Midbrain (tissue), 1 donor: ENCODE measurements around the gene RIC1.
"Not testable (repeated sequence)": the region's sequence is repeated elsewhere in the genome, so short reads cannot be mapped to it uniquely, and the experiment has no call there.

Experiments
- DNase-seq: peaks from one replicate; lab custom pipeline; 2025; lab: John Stamatoyannopoulos, UW

Gene RIC1

DNA sequence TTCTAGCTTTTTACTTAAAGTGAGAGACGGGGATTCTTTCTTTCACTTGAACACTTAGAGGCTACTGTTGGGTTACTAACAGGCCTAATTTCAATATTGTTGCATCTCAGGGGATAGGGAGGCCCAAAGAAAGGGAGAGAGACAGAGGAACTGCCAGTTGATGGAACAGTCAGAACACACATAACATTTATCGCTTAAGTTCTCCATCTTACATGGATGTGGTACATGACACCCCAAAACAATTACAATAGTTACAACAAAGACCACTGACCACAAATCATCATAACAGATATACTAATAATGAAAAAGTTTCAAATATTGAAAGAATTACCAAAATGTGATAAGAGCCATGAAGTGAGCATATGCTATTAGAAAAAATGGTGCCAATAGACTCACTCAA, 4.3 kb upstream of the RIC1 start:
- no peak for DNase-seq

DNA sequence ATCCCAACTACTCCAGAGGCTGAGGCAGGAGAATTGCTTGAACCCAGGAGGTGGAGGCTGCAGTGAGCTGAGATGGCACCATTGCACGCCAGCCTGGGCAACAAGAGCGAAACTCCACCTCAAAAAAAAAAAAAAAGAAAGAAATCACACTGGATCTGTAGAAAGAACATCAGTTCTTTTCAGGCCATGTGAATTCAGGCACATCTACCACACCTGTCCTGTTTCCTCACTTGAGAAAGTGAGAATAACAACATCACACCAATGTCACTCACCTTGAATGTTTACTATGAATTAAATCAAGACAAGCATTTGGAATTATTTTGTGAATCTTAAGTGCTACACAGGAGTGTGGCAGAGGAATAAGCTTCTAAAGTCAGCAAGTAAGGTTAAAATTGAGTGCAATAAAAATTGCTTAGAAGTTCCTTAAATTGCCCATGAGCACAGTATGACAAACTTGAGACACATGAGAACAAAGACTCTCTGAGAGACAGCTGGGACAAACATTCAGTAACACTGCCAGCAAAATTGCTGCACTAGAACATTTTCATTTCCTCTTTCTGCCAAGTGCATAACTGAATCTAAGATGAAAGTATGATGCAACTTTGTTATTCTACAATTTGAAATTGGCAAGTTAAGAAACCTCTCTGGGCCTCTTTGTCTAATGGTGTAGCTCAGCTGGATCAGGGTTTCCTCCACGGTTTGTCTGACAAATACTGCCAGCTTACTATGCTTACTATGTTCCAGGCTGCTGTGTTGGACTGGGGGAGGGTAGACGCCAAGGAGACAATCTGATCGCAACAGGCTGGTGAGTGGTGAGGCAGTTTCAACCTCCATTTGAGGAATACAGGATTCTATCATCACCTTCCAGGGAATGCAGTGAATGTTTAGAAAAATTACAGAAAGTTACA, 1.9 kb upstream of the RIC1 start:
- DNase-seq: peak; percentile 75

DNA sequence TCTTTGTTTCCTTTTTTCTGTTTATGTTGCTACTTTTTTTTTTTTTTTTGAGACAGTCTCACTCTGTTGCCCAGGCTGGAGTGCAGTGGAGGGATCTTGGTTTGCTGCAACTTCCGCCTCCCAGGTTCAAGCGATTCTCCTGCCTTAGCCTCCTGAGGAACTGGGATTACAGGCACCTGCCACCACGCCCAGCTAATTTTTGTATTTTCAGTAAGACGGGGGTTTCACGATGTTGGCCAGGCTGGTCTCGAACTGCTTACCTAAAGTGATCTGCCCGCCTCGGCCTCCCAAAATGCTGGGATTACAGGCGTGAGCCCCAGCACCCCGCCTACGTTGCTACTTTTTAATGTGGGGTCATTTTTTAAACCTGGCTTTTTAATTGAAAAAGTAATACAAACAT, 1.2 kb upstream of the RIC1 start:
- not testable (repeated sequence) for DNase-seq

DNA sequence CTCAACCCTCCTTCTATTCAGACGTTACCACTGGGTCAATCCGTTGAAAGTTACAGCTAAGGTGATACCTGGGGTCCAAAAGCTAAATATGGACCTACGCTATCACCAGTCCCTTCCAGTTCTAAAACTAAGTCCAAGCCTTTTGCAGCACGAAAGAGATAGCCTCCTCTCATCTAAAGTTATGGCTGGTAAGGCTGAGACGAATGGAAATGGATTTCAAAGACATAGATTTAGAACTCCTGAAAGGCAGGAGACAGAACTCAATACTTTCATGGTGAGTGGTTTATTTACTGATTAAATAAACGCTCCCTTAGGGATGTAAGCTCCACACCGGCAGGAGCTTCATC, 751 bp upstream of the RIC1 start:
- no peak for DNase-seq

DNA sequence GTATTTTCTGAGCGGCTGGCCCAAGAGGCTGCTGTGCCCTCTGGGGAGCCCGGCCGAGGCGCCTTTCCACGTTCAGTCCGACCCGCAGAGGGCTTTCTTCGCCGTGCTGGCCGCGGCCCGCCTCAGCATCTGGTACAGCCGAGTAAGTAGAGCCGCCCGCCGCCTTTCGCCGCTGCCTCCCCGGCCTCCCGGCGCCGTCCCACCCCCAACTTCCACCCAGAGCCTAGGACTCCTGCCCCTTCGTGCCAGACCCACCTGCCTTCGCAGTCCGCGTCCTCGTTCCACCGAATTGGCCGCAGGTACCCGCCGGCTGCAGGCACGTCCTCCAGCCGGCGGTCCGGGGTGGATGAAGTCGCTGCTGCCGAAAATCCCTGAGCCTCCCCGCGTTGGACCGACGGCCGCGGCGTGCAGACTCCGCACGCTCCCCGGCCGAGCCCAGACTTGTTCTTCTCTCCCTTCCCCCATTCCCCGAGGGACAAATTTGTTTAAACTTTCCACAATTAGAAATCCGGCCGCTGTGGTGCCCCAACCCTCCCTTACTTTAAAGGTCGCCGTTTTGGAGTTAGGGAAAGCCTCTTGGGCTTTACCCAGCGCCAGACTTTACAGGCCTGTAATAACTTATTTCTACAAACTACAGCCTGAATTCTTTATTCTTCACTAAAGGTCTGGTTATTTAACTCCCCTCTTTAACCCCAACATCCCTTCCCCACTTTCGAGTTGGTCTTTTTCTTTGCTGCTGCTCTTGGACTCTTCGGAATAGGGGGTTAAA, 589 bp downstream of the RIC1 start:
- peak; percentile 39 for DNase-seq

DNA sequence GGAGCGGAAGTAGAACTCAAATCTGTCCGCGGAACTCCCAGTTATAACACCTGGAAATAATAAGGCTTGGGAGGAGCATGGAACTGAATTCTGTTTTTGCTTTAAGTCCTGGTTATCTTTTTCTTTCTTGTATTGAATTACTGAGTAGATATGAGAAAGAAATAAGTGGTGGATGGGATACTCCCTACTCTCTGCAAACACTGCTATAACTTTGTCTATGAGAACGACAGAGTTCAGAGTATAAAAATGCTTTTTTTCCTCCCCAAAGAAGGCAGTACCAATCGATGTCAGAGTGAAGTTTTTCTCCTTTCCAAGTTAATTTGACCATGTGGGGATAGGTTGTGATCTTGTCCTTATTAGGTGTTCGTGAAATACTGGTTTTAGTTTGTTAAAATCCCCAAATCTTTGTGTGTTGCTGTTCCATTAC, 1.2 kb downstream of the RIC1 start:
- DNase-seq: no peak

DNA sequence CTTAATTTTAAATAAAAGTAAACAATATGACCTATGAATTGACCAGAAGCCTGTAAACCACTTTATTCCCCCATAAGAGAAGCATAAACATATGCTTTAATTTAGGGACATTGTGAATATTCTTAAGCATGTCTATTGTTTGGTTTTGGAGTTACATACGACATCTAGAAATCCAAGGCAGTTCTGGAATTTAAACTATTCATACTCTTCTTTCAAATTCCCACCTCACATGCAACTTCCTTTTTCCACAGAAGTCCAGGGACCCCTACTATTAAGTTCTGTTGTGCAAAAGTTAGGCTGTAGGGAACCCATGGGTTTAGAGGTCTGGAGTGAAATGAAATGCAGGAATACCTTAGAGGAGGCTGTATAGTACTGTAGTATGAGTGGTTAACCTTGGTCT, 2.1 kb downstream of the RIC1 start:
- DNase-seq: no peak

DNA sequence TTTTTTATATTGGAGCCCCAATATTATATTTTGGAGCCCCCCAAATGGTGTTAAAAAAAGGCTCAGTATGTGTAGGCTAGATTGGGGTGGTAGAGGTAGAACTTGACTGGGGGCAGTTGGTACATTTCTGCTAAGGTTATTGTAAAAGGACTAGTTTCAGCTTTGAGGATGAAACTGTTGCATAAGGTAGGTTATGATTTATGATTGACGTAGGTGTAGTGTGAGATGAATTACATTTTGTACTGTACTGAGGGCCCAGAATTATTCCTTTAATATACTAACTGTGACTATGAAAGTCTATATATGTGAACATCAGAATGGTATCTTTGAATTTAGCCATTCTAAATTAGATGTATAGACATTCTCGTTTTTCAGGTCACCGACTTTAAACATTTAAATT, 3.6 kb downstream of the RIC1 start:
- DNase-seq: no peak

DNA sequence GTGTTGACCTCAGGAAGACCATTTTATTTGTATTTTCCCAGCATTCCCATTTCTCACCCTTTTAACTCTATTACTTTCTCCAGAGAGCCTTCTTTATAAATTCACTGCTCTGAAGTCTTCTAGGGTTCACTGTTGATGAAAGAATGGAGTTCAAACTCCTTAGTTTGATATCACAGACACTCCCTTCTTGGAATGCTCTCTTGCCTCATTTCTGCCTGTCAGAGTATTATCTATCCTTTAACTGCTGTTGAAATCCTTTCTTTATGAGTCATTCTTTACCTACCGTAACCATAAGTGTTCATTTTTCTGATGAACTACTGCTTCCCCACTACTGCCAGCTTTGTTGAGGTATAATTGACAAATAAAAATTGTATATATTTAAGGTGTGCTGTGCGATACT, 4.3 kb downstream of the RIC1 start:
- no peak for DNase-seq

DNA sequence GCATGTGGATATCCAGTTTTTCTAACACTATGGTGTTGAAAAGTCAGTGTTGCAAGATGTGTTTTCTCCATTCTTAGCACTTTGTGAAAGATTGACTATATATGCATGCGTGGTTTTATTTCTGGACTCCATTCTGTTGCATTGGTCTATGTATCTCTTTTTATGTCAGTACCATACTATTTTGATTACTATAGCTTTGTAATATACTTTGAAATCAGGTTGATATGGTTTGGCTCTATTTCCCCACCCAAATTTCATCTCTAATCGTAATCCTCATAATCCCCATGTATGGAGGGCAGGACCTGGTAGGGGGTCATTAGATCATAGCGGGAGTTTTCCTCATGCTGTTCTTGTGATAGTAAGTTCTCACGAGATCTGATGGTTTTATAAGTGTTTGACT, 6.5 kb downstream of the RIC1 start:
- DNase-seq: no peak

DNA sequence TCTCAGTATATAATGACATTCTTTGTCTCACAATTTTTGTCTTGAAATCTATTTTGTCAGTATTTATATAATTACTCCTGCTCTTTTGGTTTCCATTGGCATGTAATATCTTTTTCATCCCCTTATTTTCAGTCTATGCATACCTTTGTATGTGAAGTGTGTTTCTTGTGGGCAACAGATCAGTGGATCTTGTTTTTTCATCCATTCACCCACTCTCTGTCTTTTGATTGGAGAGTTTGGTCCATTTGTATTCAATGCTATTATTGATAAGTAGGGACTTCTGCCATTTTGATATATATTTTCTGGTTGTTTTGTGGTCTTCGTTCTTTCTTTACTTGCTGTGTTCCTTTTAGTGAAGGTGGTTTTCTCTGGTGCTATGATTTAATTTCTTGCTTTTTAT, 10.9 kb downstream of the RIC1 start:
- no peak for DNase-seq

DNA sequence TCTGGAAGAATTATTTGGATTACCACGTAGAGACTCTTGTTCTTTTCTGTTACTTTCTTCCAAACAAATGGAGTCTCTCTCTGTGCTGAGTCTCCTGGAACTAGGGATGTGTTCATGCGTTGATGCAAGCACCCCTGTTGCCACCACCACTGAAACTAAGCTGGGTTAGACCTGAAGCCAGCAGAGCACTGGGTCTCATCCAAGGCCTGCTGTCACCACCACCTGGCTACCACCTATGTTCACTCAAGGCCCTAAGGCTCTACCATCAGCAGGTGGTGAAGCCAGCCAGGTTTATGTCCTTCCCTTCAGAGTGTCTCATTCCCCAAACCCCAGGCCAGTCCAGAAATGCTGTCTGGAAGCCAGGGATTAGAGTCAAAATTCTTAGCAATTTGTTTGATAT, 13.3 kb downstream of the RIC1 start:
- no peak for DNase-seq

DNA sequence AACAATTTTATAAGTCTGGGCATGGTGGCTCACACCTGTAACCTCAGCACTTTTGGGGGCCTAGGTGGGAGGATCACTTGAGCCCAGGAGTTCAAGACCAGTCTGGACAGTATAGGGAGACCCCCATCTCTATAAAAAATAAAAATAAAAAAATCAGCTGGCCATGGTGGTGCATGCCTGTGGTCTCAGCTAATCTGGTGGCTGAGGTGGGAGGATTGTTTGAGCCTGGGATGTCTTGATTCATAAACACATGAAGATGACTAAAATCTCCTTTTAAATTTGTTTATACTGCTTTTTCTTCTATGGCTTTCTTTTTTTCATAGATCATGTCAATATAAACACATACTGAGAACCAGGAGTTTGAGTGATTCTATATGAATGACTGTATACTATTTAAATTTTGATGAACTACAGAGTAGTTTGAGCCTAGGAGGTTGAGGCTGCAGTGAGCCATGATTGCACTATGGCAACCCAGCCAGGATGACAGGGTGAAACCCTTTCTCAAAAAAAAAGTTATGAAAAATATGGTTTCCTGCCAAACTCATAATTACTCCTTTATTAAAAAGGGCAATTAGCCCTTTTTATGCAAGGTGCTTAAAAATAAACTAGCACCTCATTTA, 14.2 kb downstream of the RIC1 start:
- no peak for DNase-seq

DNA sequence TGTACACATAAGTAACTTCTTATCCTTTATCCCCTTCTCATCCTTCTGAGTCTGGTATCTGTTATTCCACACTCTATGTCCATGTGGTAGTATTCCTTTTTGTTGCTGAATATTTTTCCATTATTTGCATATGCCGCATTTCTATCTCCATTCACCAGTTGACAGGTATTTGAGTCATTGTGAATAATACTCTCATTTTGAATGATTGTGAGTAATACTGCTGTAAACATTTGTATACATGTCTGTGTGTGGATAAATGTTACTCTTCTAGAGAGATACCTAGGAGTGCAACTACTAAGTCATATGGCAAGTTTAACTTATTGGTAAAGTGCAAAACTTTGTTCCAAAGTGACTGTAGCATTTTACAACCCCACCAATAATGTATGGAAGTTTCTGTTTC, 15.6 kb downstream of the RIC1 start:
- no peak for DNase-seq

DNA sequence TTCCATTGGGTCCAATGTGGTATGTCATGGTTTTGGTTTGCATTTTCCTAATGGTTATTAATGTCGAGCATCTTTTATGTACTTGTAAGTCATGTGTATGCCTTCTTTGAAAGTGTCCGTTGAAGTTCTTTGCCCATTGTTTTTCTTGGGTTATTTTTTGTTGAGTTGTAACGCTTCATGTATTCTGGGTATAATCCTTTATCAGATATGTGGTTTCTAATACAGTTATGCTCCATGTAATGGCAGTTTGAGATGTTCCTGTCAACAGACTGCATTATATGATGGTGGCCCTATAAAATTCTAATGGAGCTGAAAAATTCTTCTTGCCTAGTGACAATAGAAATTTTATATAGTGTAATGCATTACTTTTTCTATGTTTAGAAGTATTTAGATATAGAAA, 17.2 kb downstream of the RIC1 start:
- no peak for DNase-seq

DNA sequence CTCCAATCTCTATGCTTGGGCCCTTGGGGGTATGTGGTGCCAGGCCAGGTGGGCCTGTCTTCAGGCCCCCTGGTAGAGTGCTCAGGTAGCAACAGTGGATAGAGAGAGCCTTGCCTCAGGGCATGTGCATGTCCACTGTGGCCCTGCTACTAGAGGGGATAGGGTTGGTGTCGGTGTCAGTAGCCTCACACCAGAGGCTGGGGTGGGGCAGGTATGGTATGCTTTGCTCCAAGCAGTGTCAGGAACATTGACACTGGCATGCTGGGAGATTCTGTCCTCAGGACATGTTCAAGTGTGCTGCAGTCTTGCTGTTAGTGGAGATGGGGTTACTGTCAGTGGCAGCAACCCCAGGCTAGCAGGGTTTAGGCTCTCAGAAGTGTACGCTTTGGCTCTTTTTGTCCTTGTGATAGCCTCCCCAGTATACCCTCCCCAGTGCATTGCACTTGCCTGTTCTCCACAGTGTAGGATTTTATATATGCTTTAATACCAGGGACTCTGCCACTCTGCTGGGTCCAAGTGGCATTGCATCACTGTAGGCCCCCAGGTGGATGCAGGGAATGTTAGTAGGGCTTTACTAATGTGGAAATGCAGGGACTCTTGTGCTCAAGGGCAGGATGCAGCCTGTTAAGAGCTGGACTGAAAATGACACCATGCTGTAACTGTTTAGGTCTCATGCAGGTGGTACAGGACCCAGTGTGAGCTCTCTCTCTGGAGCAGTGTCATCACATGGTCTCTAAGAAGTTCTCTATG, 21.6 kb downstream of the RIC1 start:
- DNase-seq: no peak

DNA sequence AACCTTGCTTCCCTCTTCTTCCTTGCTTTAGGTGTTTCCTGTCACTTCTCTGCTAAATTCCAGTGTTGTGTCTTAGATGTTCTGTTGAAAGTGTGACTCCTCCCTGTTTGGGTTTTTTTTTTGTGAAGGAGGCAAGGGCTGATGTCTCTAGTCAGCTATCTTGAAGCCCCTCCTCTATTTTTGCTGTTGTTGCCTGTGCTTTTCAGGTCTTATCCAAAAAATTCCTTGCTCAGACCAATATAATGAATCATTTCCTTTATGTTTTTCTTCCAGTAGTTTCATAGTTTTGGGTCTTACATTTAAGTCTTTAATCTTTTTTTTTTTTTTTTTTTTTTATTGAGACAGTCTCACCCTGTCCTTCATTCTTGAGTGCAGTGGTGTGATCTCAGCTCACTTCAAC, 22.3 kb downstream of the RIC1 start:
- DNase-seq: no peak

DNA sequence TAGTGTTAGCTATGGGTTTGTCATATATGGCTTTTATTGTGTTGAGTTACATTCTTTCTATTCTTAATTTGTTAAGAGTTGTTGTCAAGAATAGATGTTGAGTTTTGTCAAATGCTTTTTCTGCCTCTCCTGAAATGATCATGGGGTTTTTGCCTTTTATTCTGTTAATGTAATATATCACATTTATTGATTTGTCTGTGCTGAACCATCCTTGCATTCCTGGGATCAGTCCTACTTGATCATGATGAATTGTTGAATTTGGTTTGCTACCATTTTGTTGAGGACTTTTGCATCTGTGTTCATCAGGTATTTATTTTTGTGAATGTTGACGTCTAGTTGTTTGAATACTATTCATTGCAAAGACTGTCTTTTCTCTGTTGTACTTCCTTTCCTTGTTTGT, 23.9 kb downstream of the RIC1 start:
- DNase-seq: no peak

DNA sequence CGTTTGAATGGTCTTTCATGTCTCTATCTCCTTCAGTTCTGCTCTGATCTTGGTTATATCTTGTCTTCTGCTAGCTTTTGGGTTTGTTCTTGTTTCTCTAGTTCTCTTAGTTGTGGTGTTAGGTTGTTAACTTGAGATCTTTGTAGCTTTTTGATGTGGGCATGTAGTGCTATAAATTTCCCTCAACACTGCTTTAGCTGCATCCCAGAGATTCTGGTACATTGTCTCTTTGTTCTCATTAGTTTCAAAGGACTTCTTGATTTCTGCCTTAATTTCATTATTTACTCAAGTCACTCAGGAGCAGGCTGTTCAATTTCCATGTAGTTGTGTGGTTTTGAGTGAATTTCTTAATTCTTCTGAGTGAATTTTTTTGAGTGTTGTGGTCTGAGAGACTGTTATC, 33.9 kb downstream of the RIC1 start:
- not testable (repeated sequence) for DNase-seq

DNA sequence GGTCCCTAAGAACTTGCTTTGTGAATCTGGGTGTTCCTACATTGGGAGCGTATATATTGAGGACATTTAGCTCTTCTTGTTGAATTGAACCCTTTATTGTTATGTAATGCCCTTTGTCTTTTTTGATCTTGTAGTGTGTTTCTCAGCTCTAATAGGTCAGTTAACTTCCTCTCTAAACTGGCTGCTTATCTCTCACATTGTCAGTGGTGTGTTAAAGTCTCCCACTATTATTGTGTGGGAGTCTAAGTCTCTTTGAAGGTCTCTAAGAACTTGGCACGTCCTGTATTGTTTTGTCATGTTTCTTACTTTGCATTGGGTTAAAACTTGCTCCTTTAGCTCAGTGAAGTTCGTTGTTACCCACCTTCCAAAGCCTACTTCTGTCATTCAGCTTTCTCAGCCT, 36.2 kb downstream of the RIC1 start:
- DNase-seq: no peak

DNA sequence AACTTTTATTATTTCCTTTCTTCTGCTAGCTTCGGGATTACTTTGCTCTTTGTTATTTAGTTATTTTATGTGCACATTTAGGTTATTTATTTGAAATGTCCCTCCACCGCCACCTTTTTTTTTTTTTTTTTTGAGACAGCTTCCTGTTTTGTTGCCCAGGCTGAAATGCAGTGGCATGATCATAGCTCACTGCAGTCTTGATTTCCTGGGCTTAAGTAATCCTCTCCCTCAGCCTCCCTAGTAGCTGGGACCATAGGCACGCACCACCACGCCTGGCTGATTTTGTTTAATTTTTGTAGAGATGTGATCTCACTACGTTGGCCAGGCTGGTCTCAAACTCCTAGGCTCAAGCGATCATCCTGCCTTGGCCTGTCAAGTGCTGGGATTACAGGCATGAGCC, 38.5 kb downstream of the RIC1 start:
- DNase-seq: no peak

DNA sequence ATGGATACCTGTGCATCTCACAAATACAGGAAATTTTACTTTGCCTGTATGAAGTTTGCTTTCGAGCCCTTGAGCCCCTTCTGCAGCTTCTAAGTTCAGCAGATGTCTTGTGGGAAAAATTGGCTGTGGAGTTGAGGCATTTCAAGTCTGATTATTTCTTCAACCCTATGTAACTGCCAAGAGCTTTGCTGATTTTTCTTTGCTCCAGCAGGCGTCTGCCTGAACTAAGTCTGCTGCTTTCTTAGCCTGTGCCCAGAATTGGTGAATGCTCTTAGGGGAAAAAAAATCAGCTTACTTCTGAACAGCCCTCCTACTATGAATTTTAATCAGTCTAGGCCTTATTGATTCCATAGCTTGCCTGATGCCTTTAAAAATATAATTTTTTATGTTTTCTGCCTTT, 41.2 kb downstream of the RIC1 start:
- peak; percentile 51 for DNase-seq
